GM21737 (cell line): ENCODE measurements around the gene TCF3.

ENCODE experiments used
- ATAC-seq: cut with Tn5 transposase; IDR thresholded peaks from one replicate; pipeline ENCODE4 v1.9.1; 2021; ENCODE audit warnings: mild to moderate bottlenecking, moderate library complexity; ENCODE audit not compliant: unreplicated experiment

TCF3 gene

GRCh38 chr19:1567116-1567847 is 85.1 kb downstream of the TCF3 start:
- no peak for ATAC-seq

GRCh38 chr19:1566392-1567115 is 85.9 kb downstream of the TCF3 start:
- ATAC-seq: no peak

GRCh38 chr19:1563251-1563650 is 89.2 kb downstream of the TCF3 start:
- ATAC-seq: no peak

- no peak for ATAC-seq
Observed at GRCh38 chr19:1561236-1561842, 91.1 kb downstream of the TCF3 start.

GRCh38 chr19:1560286-1560882 is 92.0 kb downstream of the TCF3 start:
- ATAC-seq: no peak
